Measurements from ENCODE around the gene CCNJL.
"Not testable (repeated sequence)": the region's sequence is repeated elsewhere in the genome, so short reads cannot be mapped to it uniquely, and the experiment has no call there.

CCNJL gene

DNA sequence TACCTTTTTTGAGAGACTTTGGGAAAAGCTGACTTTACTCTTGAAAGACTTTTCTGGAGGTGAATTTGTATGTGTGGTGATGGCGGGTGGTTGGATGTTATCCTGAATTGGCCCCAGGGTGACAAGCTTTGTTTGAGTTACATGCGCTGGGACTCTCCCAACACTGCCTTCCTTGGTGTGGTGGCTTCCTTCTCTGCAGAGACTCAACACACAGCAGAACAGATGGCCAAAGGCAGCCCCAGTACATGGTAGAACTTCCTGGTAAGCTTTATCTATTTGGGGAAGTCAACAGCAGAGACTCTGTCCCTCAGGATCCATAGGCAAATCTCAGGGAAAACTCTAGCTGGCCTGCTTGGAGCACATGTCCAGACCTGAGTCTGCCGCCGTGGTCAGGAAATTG is 39.9 kb upstream of the CCNJL start:
- H3K27ac ChIP-seq (ENCODE audit: low read depth, low read length) = no peak overlapping the region
- peaks cover 5% of the 10 kb centered on the region; the same call in 1 of the 2 replicates for H3K4me1 ChIP-seq (ENCODE audit: control insufficient read depth, insufficient read depth, low read length)
- H3K36me3 ChIP-seq (ENCODE audit: control insufficient read depth, insufficient read depth, low read length) = no peaks in the 10 kb centered on the region
- H3K9ac ChIP-seq (ENCODE audit: low read length) = no peak overlapping the region
- H3K27me3 ChIP-seq (ENCODE audit: control insufficient read depth, insufficient read depth, low read length) = no peaks in the 10 kb centered on the region
- H3K4me3 ChIP-seq (ENCODE audit: low read depth, low read length) = no peak overlapping the region
- no peaks in the 10 kb centered on the region for H3K9me3 ChIP-seq (ENCODE audit: control insufficient read depth, insufficient read depth, low read depth, low read length)

GRCh38 chr5:160349935-160350303 is 37.6 kb upstream of the CCNJL start:
- Histone ChIP-seq H3K4me3 (ENCODE audit: low read depth, low read length) (no peak overlapping the region), H3K4me1 (ENCODE audit: control insufficient read depth, insufficient read depth, low read length) (peaks cover 3% of the 10 kb centered on the region; the same call in 1 of the 2 replicates), H3K36me3 (ENCODE audit: control insufficient read depth, insufficient read depth, low read length) (no peaks in the 10 kb centered on the region), H3K27me3 (ENCODE audit: control insufficient read depth, insufficient read depth, low read length) (no peaks in the 10 kb centered on the region), H3K9me3 (ENCODE audit: control insufficient read depth, insufficient read depth, low read depth, low read length) (no peaks in the 10 kb centered on the region), H3K27ac (ENCODE audit: low read depth, low read length) (no peak overlapping the region), H3K9ac (ENCODE audit: low read length) (no peak overlapping the region)

- H3K9ac ChIP-seq (ENCODE audit: low read length) = no peak overlapping the region
- peaks cover 5% of the 10 kb centered on the region; the same call in 1 of the 2 replicates for H3K4me1 ChIP-seq (ENCODE audit: control insufficient read depth, insufficient read depth, low read length)
- no peaks in the 10 kb centered on the region for H3K27me3 ChIP-seq (ENCODE audit: control insufficient read depth, insufficient read depth, low read length)
- no peaks in the 10 kb centered on the region for H3K9me3 ChIP-seq (ENCODE audit: control insufficient read depth, insufficient read depth, low read depth, low read length)
- H3K27ac ChIP-seq (ENCODE audit: low read depth, low read length) = no peak overlapping the region
- no peaks in the 10 kb centered on the region for H3K36me3 ChIP-seq (ENCODE audit: control insufficient read depth, insufficient read depth, low read length)
- H3K4me3 ChIP-seq (ENCODE audit: low read depth, low read length) = no peak overlapping the region
Observed at GRCh38 chr5:160349249-160349934, 37.0 kb upstream of the CCNJL start.

DNA sequence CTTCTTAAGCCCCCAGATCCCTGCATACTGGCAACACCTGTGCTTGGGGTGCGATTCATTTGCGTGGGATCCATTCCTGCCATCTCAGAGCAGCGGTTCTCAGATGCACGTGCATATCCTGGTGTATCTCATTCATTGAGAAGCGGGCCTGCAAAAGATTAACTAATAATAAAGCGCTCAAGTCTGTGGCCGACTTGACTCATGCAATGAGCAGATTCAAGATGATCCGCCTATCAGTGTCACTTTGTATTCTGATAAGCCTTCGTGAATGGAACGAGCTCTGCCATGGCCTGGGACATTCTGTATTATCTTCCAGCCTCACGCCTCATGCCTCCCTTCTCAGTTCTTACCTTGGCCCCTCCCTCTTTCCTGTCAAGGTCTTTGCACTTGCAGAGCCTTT is 35.7 kb upstream of the CCNJL start:
- H3K9ac ChIP-seq (ENCODE audit: low read length) = no peak overlapping the region
- H3K27ac ChIP-seq (ENCODE audit: low read depth, low read length) = no peak overlapping the region
- peaks cover 5% of the 10 kb centered on the region; the same call in 1 of the 2 replicates for H3K4me1 ChIP-seq (ENCODE audit: control insufficient read depth, insufficient read depth, low read length)
- no peaks in the 10 kb centered on the region for H3K9me3 ChIP-seq (ENCODE audit: control insufficient read depth, insufficient read depth, low read depth, low read length)
- no peaks in the 10 kb centered on the region for H3K27me3 ChIP-seq (ENCODE audit: control insufficient read depth, insufficient read depth, low read length)
- no peak overlapping the region for H3K4me3 ChIP-seq (ENCODE audit: low read depth, low read length)
- H3K36me3 ChIP-seq (ENCODE audit: control insufficient read depth, insufficient read depth, low read length) = no peaks in the 10 kb centered on the region

- no peak overlapping the region for H3K9ac ChIP-seq (ENCODE audit: low read length)
- H3K4me1 ChIP-seq (ENCODE audit: control insufficient read depth, insufficient read depth, low read length) = peaks cover 5% of the 10 kb centered on the region; the same call in 1 of the 2 replicates
- no peaks in the 10 kb centered on the region for H3K9me3 ChIP-seq (ENCODE audit: control insufficient read depth, insufficient read depth, low read depth, low read length)
- no peak overlapping the region for H3K4me3 ChIP-seq (ENCODE audit: low read depth, low read length)
- H3K27me3 ChIP-seq (ENCODE audit: control insufficient read depth, insufficient read depth, low read length) = no peaks in the 10 kb centered on the region
- H3K27ac ChIP-seq (ENCODE audit: low read depth, low read length) = no peak overlapping the region
- H3K36me3 ChIP-seq (ENCODE audit: control insufficient read depth, insufficient read depth, low read length) = no peaks in the 10 kb centered on the region
Observed at GRCh38 chr5:160347448-160347847, 35.1 kb upstream of the CCNJL start.

DNA sequence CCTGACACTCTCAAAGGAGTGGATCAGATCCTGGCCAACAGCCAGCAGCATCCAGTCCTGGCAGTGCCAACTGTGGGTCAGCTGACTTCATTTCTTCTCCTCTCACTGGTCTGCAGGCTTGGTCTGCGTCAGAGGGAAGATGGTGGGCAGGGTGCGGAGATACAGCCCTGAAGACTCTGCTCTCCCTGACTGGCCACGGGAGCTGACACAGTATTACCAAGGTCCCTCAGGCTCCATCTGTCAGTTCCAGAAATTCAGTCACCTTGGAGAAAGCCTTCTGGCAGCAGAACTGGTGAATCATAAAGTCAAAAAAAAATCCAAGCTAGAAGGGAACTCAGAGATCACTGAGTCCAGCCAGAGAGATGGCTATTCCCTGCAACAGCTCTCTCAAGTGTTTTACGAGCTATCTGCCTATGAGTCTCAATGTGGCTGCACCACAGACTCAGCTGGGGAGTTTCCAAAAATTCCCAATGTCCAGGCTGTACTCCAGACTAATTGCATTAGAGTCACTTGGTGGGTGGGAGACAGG is 30.1 kb upstream of the CCNJL start:
- H3K9me3 ChIP-seq (ENCODE audit: control insufficient read depth, insufficient read depth, low read depth, low read length) = no peaks in the 10 kb centered on the region
- no peak overlapping the region for H3K9ac ChIP-seq (ENCODE audit: low read length)
- no peaks in the 10 kb centered on the region for H3K27me3 ChIP-seq (ENCODE audit: control insufficient read depth, insufficient read depth, low read length)
- no peak overlapping the region for H3K27ac ChIP-seq (ENCODE audit: low read depth, low read length)
- no peak overlapping the region for H3K4me3 ChIP-seq (ENCODE audit: low read depth, low read length)
- peaks cover 9% of the 10 kb centered on the region; the same call in 1 of the 2 replicates for H3K4me1 ChIP-seq (ENCODE audit: control insufficient read depth, insufficient read depth, low read length)
- H3K36me3 ChIP-seq (ENCODE audit: control insufficient read depth, insufficient read depth, low read length) = no peaks in the 10 kb centered on the region

- Histone ChIP-seq H3K27me3 (ENCODE audit: control insufficient read depth, insufficient read depth, low read length) (no peaks in the 10 kb centered on the region), H3K4me3 (ENCODE audit: low read depth, low read length) (no peak overlapping the region), H3K9ac (ENCODE audit: low read length) (no peak overlapping the region), H3K27ac (ENCODE audit: low read depth, low read length) (no peak overlapping the region), H3K9me3 (ENCODE audit: control insufficient read depth, insufficient read depth, low read depth, low read length) (no peaks in the 10 kb centered on the region), H3K4me1 (ENCODE audit: control insufficient read depth, insufficient read depth, low read length) (peaks cover 12% of the 10 kb centered on the region; the same call in 1 of the 2 replicates), H3K36me3 (ENCODE audit: control insufficient read depth, insufficient read depth, low read length) (no peaks in the 10 kb centered on the region)
Observed at GRCh38 chr5:160341309-160341870, 29.0 kb upstream of the CCNJL start.

- H3K9ac ChIP-seq (ENCODE audit: low read length); H3K27ac ChIP-seq (ENCODE audit: low read depth, low read length); H3K9me3 ChIP-seq (ENCODE audit: control insufficient read depth, insufficient read depth, low read depth, low read length); H3K4me3 ChIP-seq (ENCODE audit: low read depth, low read length); H3K36me3 ChIP-seq (ENCODE audit: control insufficient read depth, insufficient read depth, low read length); H3K27me3 ChIP-seq (ENCODE audit: control insufficient read depth, insufficient read depth, low read length): not testable (repeated sequence)
- H3K4me1 ChIP-seq (ENCODE audit: control insufficient read depth, insufficient read depth, low read length) = peaks cover 12% of the 10 kb centered on the region; the same call in 1 of the 2 replicates
Observed at GRCh38 chr5:160340513-160340912, 28.1 kb upstream of the CCNJL start.

- Histone ChIP-seq H3K4me3 (ENCODE audit: low read depth, low read length) (no peak overlapping the region), H3K36me3 (ENCODE audit: control insufficient read depth, insufficient read depth, low read length) (no peaks in the 10 kb centered on the region), H3K27ac (ENCODE audit: low read depth, low read length) (no peak overlapping the region), H3K4me1 (ENCODE audit: control insufficient read depth, insufficient read depth, low read length) (0 out of 2 replicates have a peak, but pooled peaks cover 7% of the 10 kb centered on the region), H3K9ac (ENCODE audit: low read length) (no peak overlapping the region), H3K9me3 (ENCODE audit: control insufficient read depth, insufficient read depth, low read depth, low read length) (no peaks in the 10 kb centered on the region), H3K27me3 (ENCODE audit: control insufficient read depth, insufficient read depth, low read length) (no peaks in the 10 kb centered on the region)
Observed at GRCh38 chr5:160339406-160340130, 27.2 kb upstream of the CCNJL start.

DNA sequence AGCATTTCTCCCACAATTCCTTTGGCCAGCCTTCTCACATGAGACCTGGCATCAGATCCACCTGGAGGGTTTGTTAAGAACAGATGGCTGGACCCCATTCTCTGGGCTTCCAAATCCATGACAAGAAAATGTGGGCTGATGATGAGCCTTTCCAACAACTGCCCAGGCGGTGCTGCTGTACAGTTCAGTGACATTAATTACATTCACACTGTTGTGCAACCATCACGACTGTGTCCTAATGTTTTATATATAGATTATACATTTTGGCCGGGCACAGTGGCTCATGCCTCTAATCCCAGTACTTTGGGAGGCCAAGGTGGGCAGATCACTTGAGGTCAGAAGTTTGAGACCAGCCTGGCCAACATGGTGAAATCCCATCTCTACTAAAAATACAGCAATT is 22.4 kb upstream of the CCNJL start:
- H3K9ac ChIP-seq (ENCODE audit: low read length); H3K27ac ChIP-seq (ENCODE audit: low read depth, low read length); H3K4me1 ChIP-seq (ENCODE audit: control insufficient read depth, insufficient read depth, low read length); H3K9me3 ChIP-seq (ENCODE audit: control insufficient read depth, insufficient read depth, low read depth, low read length); H3K36me3 ChIP-seq (ENCODE audit: control insufficient read depth, insufficient read depth, low read length); H3K4me3 ChIP-seq (ENCODE audit: low read depth, low read length); H3K27me3 ChIP-seq (ENCODE audit: control insufficient read depth, insufficient read depth, low read length): not testable (repeated sequence)

GRCh38 chr5:160333721-160334120 is 21.4 kb upstream of the CCNJL start:
- H3K9me3 ChIP-seq (ENCODE audit: control insufficient read depth, insufficient read depth, low read depth, low read length) = no peaks in the 10 kb centered on the region
- 0 out of 2 replicates have a peak, but pooled peaks cover 3% of the 10 kb centered on the region for H3K4me1 ChIP-seq (ENCODE audit: control insufficient read depth, insufficient read depth, low read length)
- H3K9ac ChIP-seq (ENCODE audit: low read length) = no peak overlapping the region
- no peaks in the 10 kb centered on the region for H3K36me3 ChIP-seq (ENCODE audit: control insufficient read depth, insufficient read depth, low read length)
- H3K27ac ChIP-seq (ENCODE audit: low read depth, low read length) = no peak overlapping the region
- H3K4me3 ChIP-seq (ENCODE audit: low read depth, low read length) = no peak overlapping the region
- no peaks in the 10 kb centered on the region for H3K27me3 ChIP-seq (ENCODE audit: control insufficient read depth, insufficient read depth, low read length)
